ENCODE data around the gene SLC26A6. TPM values are rescaled to one million over a fixed set of nuclear protein-coding genes. Genes with fewer than 3 reads are reported as not detected.

SLC26A6 gene
- 57.6 and 65.8 TPM in 2 replicates for total RNA-seq (2013; cell fraction: nucleolus; rRNA removed)
- total RNA-seq (2014; rRNA removed), result 17.1 and 17.8 TPM in 2 replicates
- total RNA-seq (2014; rRNA removed; fragmentation: Illumina TruSeq; extraction: Trizol), result 7.2 and 7.8 TPM in 2 replicates
- total RNA-seq (2021), result 18.8 and 24.9 TPM in 2 replicates
- 27.7 TPM for polyA plus RNA-seq (2011; ENCODE audit: low read depth)
- 10.5 and 16.5 TPM in 2 replicates for polyA plus RNA-seq (2011; rRNA removed)
- 22.3 and 25.6 TPM in 2 replicates for polyA plus RNA-seq (2011; cell fraction: cytosol; rRNA removed)
- polyA plus RNA-seq (2011; cell fraction: nucleus; rRNA removed), result 366 and 387 TPM in 2 replicates
- 18.0 and 22.4 TPM in 2 replicates for polyA plus RNA-seq (2012)
- 8.9 and 11.9 TPM in 2 replicates for polyA plus RNA-seq (2014; fragmentation: Illumina TruSeq; extraction: Trizol)
- polyA plus RNA-seq (2014; fragmentation: Nextera tagmentation; extraction: Ambion mirVana), result 1 to 10 TPM; 2.1 to 2.9 TPM
- 20.6 and 22.5 TPM in 2 replicates for polyA plus RNA-seq (2014; rRNA removed)
- polyA plus RNA-seq (2016; fragmentation: Nextera tagmentation; extraction: Ambion mirVana), result 10 to 100 TPM; 11.2 to 14.7 TPM
- polyA minus RNA-seq (2011; rRNA and poly(A)+ RNA removed), result 21.0 and 31.1 TPM in 2 replicates
- 8.4 and 9.1 TPM in 2 replicates for polyA minus RNA-seq (2011; cell fraction: cytosol; rRNA and poly(A)+ RNA removed)
- 69.9 and 92.4 TPM in 2 replicates for polyA minus RNA-seq (2011; cell fraction: nucleus; rRNA and poly(A)+ RNA removed)
- percentile 58 among the genes with signal in this experiment for Bru-seq, nascent RNA
- percentile 76 among the genes with signal in this experiment for BruChase-seq, experiment 1, labeled RNA remaining after a 6-hour chase
- percentile 70 among the genes with signal in this experiment for BruChase-seq, experiment 2, labeled RNA remaining after a 2-hour chase
- long read RNA-seq, experiment 1, partial matches to known transcripts, result 1 of 9 reads
- long read RNA-seq, experiment 1, other reads (novel, unspliced or antisense), result 5 of 9 reads
- long read RNA-seq, experiment 2, partial matches to known transcripts, result 2 of 10 reads
- long read RNA-seq, experiment 2, other reads (novel, unspliced or antisense), result 4 of 10 reads

DNA sequence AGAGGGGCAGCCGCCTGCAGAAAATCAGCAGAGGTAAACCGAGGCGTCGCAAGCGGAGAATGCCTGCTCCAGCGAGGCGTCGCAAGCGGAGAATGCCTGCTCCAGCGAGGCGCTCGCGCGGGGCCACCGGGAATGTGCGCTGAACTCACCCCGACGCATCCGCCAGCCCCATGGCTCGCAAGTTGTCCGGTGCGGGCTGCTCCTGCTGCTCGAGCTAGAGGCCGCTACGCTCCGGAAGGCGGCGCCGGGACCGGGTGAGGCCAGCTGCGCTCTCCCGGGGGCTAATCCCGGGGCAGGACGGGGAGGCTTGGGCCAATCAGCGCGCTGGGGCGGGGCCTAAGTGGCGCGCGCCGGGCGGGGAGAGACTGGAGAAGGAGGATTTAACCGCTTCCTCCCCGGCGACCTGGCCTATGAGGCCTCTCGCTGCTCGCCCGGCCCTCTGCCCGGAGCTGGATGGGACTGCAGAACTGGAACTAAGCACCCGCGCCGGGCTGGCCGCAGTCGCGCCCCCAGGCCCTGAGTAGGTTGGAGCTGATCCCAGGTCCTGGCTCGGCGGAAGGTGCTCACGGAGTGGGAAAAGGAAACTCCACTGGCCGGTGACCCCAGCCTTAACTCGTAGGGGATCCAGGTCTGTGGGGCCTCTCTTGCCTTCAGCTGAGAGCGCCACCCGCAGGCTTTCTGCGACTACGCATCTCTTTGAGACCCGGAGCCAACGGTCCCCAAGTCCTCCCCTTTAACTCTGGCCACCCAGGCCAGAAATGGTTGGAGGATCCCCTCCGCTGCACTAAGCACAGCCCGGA lies at the start of gene SLC26A6:
Gene SLC26A6, minus strand, starts transcription at position 240 of the 800 bp plus-strand sequence. Its CDS starts 68 bp downstream, at position 172.
- WGBS (ENCODE audit: insufficient coverage, insufficient replicate concordance, low lambda C conversion rate, missing lambda C conversion rate), result under 1% methylated on average over 58 of the region's 68 CpGs
- Histone ChIP-seq H3K9me3 (replicated peaks; ENCODE audit: control insufficient read depth, insufficient read depth, low read length) (no peaks in the 10 kb centered on the region), H3K4me3 (peak within 1 kb of the TSS; percentile 77), H3K27me3 (replicated peaks in 1 of 2; ENCODE audit: control insufficient read depth in 2 of 2, insufficient read depth in 2 of 2, low read length in 1 of 2) (no peaks in the 10 kb centered on the region), H3K9ac (ENCODE audit: control insufficient read depth, insufficient read depth, low read length) (peak within 1 kb of the TSS; percentile 78), H3K27ac (ENCODE audit: control insufficient read depth, insufficient read depth) (peak within 1 kb of the TSS; percentile 57), H3K36me3 (ENCODE audit: control insufficient read depth in 2 of 2, insufficient read depth in 2 of 2, low read length in 1 of 2) (peaks cover 0 to 2% of the 10 kb centered on the region in 2 experiments; a peak in 3 of 4 replicates), H4K20me1 (ENCODE audit: control insufficient read depth, insufficient read depth) (no peaks in the 10 kb centered on the region), H2AFZ (ENCODE audit: control insufficient read depth, low read depth, low read length) (peak within 1 kb of the TSS; percentile 85), H3K4me1 (ENCODE audit: control insufficient read depth, insufficient read depth, low read length) (peaks cover 11% of the 10 kb centered on the region; the same call in 1 of the 2 replicates), H3K79me2 (ENCODE audit: control insufficient read depth, insufficient read depth, low read length) (peaks cover 3% of the 10 kb centered on the region), H3K4me2 (ENCODE audit: control insufficient read depth, insufficient read depth) (peak within 1 kb of the TSS; percentile 70)
- ATAC-seq (peak; percentile 96), FAIRE-seq (peak; percentile 99), DNase-seq (ENCODE audit: low read depth, low spot score) (peak; percentile 77)
- in situ Hi-C loops (cut with MboI), result no loop called here
- RAD21 ChIA-PET (ENCODE audit: unreplicated experiment), result interaction anchor here (0.7 to 3.5 kb wide), 14 partner anchors 14 to 235 kb away, joined by 3 to 32 read pairs (median 4); partner anchors contain the start of genes ATRIP, CELSR3, PFKFB4 and TMEM89
- intact Hi-C loops (cut with micrococcal nuclease; ENCODE audit: unreplicated experiment), result loop anchor here (2.0 kb wide), 2 partner anchors 27 kb away; partner anchors contain the start of genes CELSR3 and UQCRC1
- TSS peak; percentile 72 for BruUV-seq (replicated peaks)
- SMC1A ChIA-PET (ENCODE audit: uncharacterized antibody, unreplicated experiment), result interaction anchor here (0.6 to 2.2 kb wide), 12 partner anchors 13 to 235 kb away, joined by 3 to 6 read pairs (median 3); partner anchors contain the start of genes CCDC51 and PFKFB4
- POLR2A ChIA-PET, result interaction anchor here (0.6 to 1.8 kb wide), 7 partner anchors 26 to 388 kb away, joined by 3 to 7 read pairs (median 3); partner anchors contain the start of genes ATRIP and PFKFB4
- CTCF ChIA-PET, result interaction anchor here (0.6 to 4.6 kb wide), 33 partner anchors 12 to 459 kb away, joined by 3 to 48 read pairs (median 5); partner anchors contain the start of genes CCDC51, CELSR3, NCKIPSD and PFKFB4
- TF ChIP-seq ATF7 (IDR thresholded peaks at IDR 0.05; ENCODE audit: low read depth) (no peak), NFXL1 (IDR thresholded peaks at IDR 0.05; ENCODE audit: borderline replicate concordance) (no peak), IKZF2 (IDR thresholded peaks at IDR 0.05) (peak in 1 of 2 experiments; percentile 50; a peak in 2 of 4 replicates), TCF7 (IDR thresholded peaks at IDR 0.05; ENCODE audit: borderline replicate concordance) (no peak), GABPA (IDR thresholded peaks at IDR 0.05; ENCODE audit: low read depth) (no peak), ESRRA (IDR thresholded peaks at IDR 0.05; ENCODE audit: low read length) (no peak), HDGF (IDR thresholded peaks at IDR 0.05) (peak; percentile 84; the same call in 1 of the 2 replicates), RCOR1 (conservative IDR thresholded peaks at IDR 0.05; ENCODE audit: low read depth, low read length) (no peak), EED (IDR thresholded peaks at IDR 0.05; ENCODE audit: low read depth) (peak; percentile 39), PML (IDR thresholded peaks at IDR 0.05; ENCODE audit: low read length) (no peak), NR2C1 (IDR thresholded peaks at IDR 0.05) (0 out of 2 replicates have a peak, but pooled peaks have one; percentile 23)
- TF ChIP-seq, protein P1, sequence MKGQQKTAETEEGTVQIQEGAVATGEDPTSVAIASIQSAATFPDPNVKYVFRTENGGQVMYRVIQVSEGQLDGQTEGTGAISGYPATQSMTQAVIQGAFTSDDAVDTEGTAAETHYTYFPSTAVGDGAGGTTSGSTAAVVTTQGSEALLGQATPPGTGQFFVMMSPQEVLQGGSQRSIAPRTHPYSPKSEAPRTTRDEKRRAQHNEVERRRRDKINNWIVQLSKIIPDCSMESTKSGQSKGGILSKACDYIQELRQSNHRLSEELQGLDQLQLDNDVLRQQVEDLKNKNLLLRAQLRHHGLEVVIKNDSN (IDR thresholded peaks at IDR 0.05; ENCODE audit: borderline replicate concordance, extremely low read length, insufficient read depth, low read depth, low read length), result no peak
- TF ChIP-seq, protein P2, sequence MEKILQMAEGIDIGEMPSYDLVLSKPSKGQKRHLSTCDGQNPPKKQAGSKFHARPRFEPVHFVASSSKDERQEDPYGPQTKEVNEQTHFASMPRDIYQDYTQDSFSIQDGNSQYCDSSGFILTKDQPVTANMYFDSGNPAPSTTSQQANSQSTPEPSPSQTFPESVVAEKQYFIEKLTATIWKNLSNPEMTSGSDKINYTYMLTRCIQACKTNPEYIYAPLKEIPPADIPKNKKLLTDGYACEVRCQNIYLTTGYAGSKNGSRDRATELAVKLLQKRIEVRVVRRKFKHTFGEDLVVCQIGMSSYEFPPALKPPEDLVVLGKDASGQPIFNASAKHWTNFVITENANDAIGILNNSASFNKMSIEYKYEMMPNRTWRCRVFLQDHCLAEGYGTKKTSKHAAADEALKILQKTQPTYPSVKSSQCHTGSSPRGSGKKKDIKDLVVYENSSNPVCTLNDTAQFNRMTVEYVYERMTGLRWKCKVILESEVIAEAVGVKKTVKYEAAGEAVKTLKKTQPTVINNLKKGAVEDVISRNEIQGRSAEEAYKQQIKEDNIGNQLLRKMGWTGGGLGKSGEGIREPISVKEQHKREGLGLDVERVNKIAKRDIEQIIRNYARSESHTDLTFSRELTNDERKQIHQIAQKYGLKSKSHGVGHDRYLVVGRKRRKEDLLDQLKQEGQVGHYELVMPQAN (conservative IDR thresholded peaks at IDR 0.05), result peak; percentile 78
